Mucosa of gallbladder (tissue), 1 donor: ENCODE results near the gene CCNT1. TPM values are rescaled to one million over a fixed set of nuclear protein-coding genes. Genes with fewer than 3 reads are reported as not detected.
"Not testable (repeated sequence)": the region's sequence is repeated elsewhere in the genome, so short reads cannot be mapped to it uniquely, and the experiment has no call there.

ENCODE experiments used
- DNase-seq: peaks from one replicate; pipeline ENCODE4 v3.0.0-alpha.2; 2020; ENCODE audit warnings: low spot score
- total RNA-seq: library from RNA; stranded (reverse); gene quantifications from one replicate; pipeline ENCODE4 v1.2.1, GENCODE V29; 2021
- donor health status: DM: no; HTN: no; CAD: no.

Gene CCNT1
- total RNA-seq, 1 donor from 2014 or later, result 30.1 TPM

- DNase-seq, result not testable (repeated sequence)
Observed at GRCh38 chr12:48641752-48642555, 74.6 kb downstream of the CCNT1 start.

DNA sequence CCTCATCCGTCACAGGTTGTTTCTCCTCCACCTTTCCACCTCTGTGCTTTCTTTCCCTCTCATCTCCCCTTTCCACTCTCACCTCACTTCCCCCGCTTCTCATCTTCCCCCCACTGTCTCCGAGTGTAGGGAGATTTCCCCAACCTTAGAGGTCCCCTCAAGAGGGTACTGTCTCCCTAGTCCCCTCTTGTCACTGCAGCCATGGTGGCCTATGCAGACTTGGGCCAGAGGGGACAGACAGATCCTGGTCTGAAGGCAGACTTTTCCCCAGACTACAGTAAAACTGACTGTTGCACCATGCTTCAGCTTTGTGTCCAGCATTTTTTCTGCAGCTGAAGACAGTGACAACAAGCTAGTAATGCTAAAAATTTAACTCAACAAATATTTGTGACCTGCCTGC lies 75.7 kb downstream of the CCNT1 start:
- DNase-seq, result no peak

- DNase-seq, result no peak
Observed at GRCh38 chr12:48640428-48640827, 76.1 kb downstream of the CCNT1 start.

Other genes starting within 250 kb of the CCNT1 start
- gene ANP32D, start 244.1 kb downstream of the CCNT1 start, total RNA-seq, result not detected
- gene C12orf54, start 234.2 kb downstream of the CCNT1 start, total RNA-seq, result not detected
- not detected for gene OR8S1, start 191.1 kb downstream of the CCNT1 start, total RNA-seq
- gene LALBA, start 146.7 kb downstream of the CCNT1 start, total RNA-seq, result not detected
- gene KANSL2, start 34.5 kb downstream of the CCNT1 start, total RNA-seq, result 23.5 TPM
- 69.9 TPM for gene ADCY6, start 72.4 kb upstream of the CCNT1 start, total RNA-seq
- 43.1 TPM for gene CACNB3, start 101.8 kb upstream of the CCNT1 start, total RNA-seq
- gene DDX23, start 135.5 kb upstream of the CCNT1 start, total RNA-seq, result 85.1 TPM
- gene RND1, start 149.2 kb upstream of the CCNT1 start, total RNA-seq, result 14.6 TPM
- gene FKBP11, start 208.8 kb upstream of the CCNT1 start, total RNA-seq, result 34.6 TPM
- gene ARF3, start 240.8 kb upstream of the CCNT1 start, total RNA-seq, result 198 TPM